Endodermal cell (in vitro differentiated cells): Measurements from ENCODE around the gene SPPL2C. TPM values are rescaled to one million over a fixed set of nuclear protein-coding genes. Genes with fewer than 3 reads are reported as not detected.

Experiments
- DNase-seq: peaks from one replicate; pipeline ENCODE4 v3.0.0-alpha.2; 2017
- H3K27ac ChIP-seq: 2 replicates; pipeline ENCODE4 v1.5.1; 2013; ENCODE audit warnings: mild to moderate bottlenecking, low read depth, low read length, moderate library complexity
- H3K27me3 ChIP-seq: 2 replicates; pipeline ENCODE4 v1.6.1; 2013; ENCODE audit warnings: mild to moderate bottlenecking, low read length, moderate library complexity; ENCODE audit not compliant: insufficient read depth, control insufficient read depth, poor library complexity, severe bottlenecking
- H3K36me3 ChIP-seq: 2 replicates; pipeline ENCODE4 v1.7.0; 2013; ENCODE audit warnings: mild to moderate bottlenecking, low read length, moderate library complexity; ENCODE audit not compliant: control insufficient read depth, insufficient read depth
- H3K4me1 ChIP-seq: one replicate; pipeline ENCODE4 v1.7.0; 2013; ENCODE audit warnings: low read length; ENCODE audit not compliant: control insufficient read depth, insufficient read depth
- H3K4me3 ChIP-seq: 2 replicates; pipeline ENCODE4 v1.5.1; 2013; ENCODE audit warnings: mild to moderate bottlenecking, low read length, moderate library complexity
- H3K9ac ChIP-seq: 2 replicates; pipeline ENCODE4 v1.6.1; 2013; ENCODE audit warnings: mild to moderate bottlenecking, low read length, moderate library complexity; ENCODE audit not compliant: poor library complexity, severe bottlenecking; ENCODE audit errors: extremely low read depth
- H3K9me3 ChIP-seq: 2 replicates; pipeline ENCODE4 v1.6.1; 2013; ENCODE audit warnings: mild to moderate bottlenecking, low read length, moderate library complexity; ENCODE audit not compliant: control insufficient read depth
- H3K27ac Mint-ChIP-seq: 2 replicates; pipeline ENCODE4 v1.8.0; 2020; ENCODE audit warnings: mixed read lengths
- H3K27me3 Mint-ChIP-seq: 2 replicates; pipeline ENCODE4 v1.8.0; 2021; ENCODE audit warnings: mild to moderate bottlenecking, mixed read lengths; ENCODE audit not compliant: insufficient read depth
- H3K36me3 Mint-ChIP-seq: 2 replicates; pipeline ENCODE4 v1.8.0; 2020; ENCODE audit warnings: low read depth, mixed read lengths
- H3K4me1 Mint-ChIP-seq: 2 replicates; pipeline ENCODE4 v1.8.0; 2020; ENCODE audit warnings: mixed read lengths
- H3K4me3 Mint-ChIP-seq: 2 replicates; pipeline ENCODE4 v1.8.0; 2020; ENCODE audit warnings: mild to moderate bottlenecking, moderate library complexity, mixed read lengths
- H3K9me3 Mint-ChIP-seq: 2 replicates; pipeline ENCODE4 v1.8.0; 2020; ENCODE audit warnings: mild to moderate bottlenecking, mixed read lengths
- WGBS, 2 experiments: methylation state at CpG; one replicate each; pipeline versions ENCODE4 v1.1.5 to v1.1.7; 2013; ENCODE audit warnings: missing lambda C conversion rate in 2 of 2, mixed read lengths in 1 of 2; ENCODE audit not compliant: insufficient coverage in 1 of 2, insufficient read length in 1 of 2; 5-methylcytosine and 5-hydroxymethylcytosine counted together
- total RNA-seq, 2 donors: library from RNA; stranded (reverse); fragmentation: NEBNext Ultra II Directional in 1 of 2; extraction: Animal tissue kit (Norgen Biotek cat#: 25700) in 1 of 2; gene quantifications; 2 replicates in 1 of 2; 3 replicates in 1 of 2; pipeline ENCODE4 v1.2.1, GENCODE V29; 2021
- TF ChIP-seq, protein P1 (sequence below): fragments of 200-600 bp; sonication (generic); conservative IDR thresholded peaks from 2 replicates; pipeline ENCODE4 v1.5.0; 2021; ENCODE audit warnings: antibody characterized with exemption, mild to moderate bottlenecking

Gene SPPL2C
- total RNA-seq, 2 donors from 2014 or later: not detected

DNA sequence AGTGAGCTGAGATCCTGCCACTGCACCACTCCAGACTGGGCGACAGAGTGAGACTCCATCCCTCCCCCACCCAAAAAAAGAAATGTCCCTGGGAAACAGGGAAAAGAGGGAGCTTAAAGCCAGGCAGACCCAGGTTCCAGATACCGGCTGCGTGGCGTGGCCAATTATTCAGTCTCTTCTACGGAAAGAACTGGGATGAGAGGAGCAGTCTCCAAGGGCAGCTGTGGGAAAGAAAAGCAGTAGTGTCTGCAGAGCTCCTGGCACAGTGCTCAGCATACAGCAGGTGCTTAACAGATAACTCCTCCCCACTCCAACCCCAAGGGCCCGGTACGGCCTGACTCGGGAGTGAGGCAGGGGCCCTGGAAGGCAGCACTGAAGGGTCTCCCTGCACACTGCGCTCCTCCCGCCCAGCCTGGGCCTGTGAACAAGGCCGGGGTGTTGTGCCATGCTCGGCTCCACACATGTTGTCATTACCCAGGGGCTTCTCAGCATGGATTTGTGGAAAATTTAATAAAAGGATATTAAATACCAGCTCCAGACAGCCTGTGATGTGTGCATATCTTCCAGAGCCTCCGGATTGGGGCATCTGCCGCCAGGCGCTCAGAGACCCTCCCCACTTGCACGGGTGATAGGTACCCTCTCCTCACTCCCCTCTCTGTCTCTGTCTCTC lies 17.6 kb upstream of the SPPL2C start:
- Histone ChIP-seq H3K9me3 (no peaks in the 10 kb centered on the region), H3K27me3 (no peaks in the 10 kb centered on the region), H3K27ac (no peak overlapping the region), H3K4me1 (no peaks in the 10 kb centered on the region), H3K9ac (no peak overlapping the region), H3K4me3 (no peak overlapping the region), H3K36me3 (no peaks in the 10 kb centered on the region)
- Mint-ChIP-seq H3K27ac (no peak overlapping the region), H3K4me3 (no peak overlapping the region), H3K9me3 (no peaks in the 10 kb centered on the region), H3K36me3 (no peaks in the 10 kb centered on the region), H3K4me1 (no peaks in the 10 kb centered on the region), H3K27me3 (peaks cover 4% of the 10 kb centered on the region)
- 88 to 100% methylated on average over 5 to 16 of the region's 16 CpGs for WGBS, 2 experiments
- no peak for DNase-seq
- TF ChIP-seq, protein P1, sequence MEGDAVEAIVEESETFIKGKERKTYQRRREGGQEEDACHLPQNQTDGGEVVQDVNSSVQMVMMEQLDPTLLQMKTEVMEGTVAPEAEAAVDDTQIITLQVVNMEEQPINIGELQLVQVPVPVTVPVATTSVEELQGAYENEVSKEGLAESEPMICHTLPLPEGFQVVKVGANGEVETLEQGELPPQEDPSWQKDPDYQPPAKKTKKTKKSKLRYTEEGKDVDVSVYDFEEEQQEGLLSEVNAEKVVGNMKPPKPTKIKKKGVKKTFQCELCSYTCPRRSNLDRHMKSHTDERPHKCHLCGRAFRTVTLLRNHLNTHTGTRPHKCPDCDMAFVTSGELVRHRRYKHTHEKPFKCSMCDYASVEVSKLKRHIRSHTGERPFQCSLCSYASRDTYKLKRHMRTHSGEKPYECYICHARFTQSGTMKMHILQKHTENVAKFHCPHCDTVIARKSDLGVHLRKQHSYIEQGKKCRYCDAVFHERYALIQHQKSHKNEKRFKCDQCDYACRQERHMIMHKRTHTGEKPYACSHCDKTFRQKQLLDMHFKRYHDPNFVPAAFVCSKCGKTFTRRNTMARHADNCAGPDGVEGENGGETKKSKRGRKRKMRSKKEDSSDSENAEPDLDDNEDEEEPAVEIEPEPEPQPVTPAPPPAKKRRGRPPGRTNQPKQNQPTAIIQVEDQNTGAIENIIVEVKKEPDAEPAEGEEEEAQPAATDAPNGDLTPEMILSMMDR: no peak

DNA sequence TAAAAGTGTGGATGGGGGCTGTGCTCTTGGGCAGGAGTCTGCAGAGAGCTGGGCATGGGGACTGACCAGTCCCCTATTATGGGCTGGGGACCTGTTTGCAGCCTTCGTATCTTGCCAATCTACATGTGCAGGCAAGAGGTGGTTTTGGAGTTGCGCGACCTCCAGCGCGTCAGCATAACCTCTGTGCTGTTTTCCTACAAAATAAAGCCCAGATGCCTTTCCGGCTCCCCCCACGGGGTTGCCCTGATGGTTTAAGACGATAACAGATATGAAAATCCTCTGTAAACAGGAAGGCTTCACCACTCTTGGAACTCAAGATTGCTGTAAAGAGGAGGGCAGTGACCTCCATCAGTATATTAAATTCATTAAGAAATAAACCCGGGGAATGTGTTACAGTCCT lies 16.5 kb upstream of the SPPL2C start:
- no peak overlapping the region for H3K27ac Mint-ChIP-seq
- H3K4me3 Mint-ChIP-seq: no peak overlapping the region
- WGBS, 2 experiments: 86 to 87% methylated on average over 3 to 9 of the region's 9 CpGs
- H3K9me3 Mint-ChIP-seq: no peaks in the 10 kb centered on the region
- H3K36me3 ChIP-seq: no peaks in the 10 kb centered on the region
- H3K27ac ChIP-seq: no peak overlapping the region
- DNase-seq: no peak
- no peak overlapping the region for H3K4me3 ChIP-seq
- H3K36me3 Mint-ChIP-seq: no peaks in the 10 kb centered on the region
- TF ChIP-seq, protein P1: no peak
- H3K4me1 Mint-ChIP-seq: no peaks in the 10 kb centered on the region
- H3K27me3 Mint-ChIP-seq: peaks cover 4% of the 10 kb centered on the region
- no peaks in the 10 kb centered on the region for H3K4me1 ChIP-seq
- H3K27me3 ChIP-seq: no peaks in the 10 kb centered on the region
- H3K9ac ChIP-seq: no peak overlapping the region
- no peaks in the 10 kb centered on the region for H3K9me3 ChIP-seq

DNA sequence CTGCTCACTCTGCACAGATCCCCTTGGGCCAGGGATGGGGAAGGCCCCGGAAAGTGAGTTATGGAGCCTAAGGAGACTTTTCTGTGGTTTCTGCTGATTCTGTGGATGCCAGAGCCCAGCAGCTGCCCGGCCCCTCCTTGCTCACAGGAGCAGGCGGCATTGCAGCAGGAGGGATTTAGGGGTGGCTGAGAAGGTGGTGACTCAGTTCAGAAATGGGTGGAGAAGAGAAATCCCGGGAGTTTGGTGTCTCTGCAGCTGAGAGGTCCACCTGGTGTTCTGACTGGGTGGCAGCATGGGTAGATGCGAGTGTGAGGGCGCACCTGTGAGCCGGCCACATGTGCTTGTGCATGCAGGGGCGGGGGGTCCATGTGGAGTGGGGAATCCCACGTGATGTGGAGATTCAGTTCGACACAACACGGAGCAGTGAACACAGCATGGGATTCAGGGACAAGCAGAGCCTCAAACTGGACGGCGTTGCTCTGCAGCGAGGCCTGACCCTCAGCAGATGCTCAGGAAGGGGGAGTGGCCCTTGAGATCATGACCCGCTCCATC lies 16.0 kb upstream of the SPPL2C start:
- DNase-seq: no peak
- Mint-ChIP-seq H3K9me3 (no peaks in the 10 kb centered on the region), H3K4me3 (no peak overlapping the region), H3K36me3 (no peaks in the 10 kb centered on the region), H3K4me1 (no peaks in the 10 kb centered on the region), H3K27me3 (peaks cover 4% of the 10 kb centered on the region), H3K27ac (no peak overlapping the region)
- no peaks in the 10 kb centered on the region for H3K4me1 ChIP-seq
- H3K9me3 ChIP-seq: no peaks in the 10 kb centered on the region
- 84% methylated on average over 13 to 15 of the region's 15 CpGs for WGBS, 2 experiments
- H3K27ac ChIP-seq: no peak overlapping the region
- TF ChIP-seq, protein P1: peak; percentile 16
- H3K27me3 ChIP-seq: no peaks in the 10 kb centered on the region
- no peak overlapping the region for H3K9ac ChIP-seq
- no peak overlapping the region for H3K4me3 ChIP-seq
- H3K36me3 ChIP-seq: no peaks in the 10 kb centered on the region
